ENCODE data around the gene NDFIP1.

Gene NDFIP1

DNA sequence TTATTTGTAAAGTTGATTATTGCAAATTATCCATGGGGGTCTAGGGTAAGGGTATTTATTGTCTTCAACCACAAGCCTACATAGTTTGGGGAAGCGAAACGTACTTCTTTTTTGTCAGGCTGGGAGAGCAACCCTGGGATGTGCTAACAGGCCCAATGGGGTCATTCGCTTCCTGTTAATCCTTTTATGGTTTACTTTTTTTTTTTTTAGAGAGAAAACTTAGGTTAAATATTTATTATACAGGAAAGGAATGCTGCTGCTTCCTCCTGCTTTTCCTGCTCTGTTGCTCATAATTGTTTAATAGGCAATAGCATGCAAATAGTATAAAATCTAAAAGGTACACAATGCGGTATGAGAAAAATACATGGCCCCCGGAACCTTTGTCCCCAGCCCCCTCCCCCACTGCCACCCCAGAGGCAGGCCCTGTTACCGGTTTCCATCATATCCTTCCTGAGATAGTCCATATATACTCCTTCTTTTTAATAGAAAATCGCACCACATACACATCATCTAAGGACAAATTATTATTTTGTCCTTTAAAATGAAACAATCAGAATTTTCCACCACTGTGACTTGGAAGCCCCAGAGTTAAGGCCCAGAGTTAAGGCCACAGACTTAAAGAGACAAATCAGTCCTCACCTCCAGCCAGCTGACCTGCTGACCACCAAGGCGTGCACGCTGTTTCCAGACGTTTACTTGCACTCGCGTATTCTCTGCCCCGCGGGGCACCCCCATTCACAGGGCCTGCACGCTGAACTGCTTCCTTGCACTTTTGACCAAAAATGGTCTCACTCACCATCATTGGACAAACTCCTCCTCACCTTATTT, 83.9 kb downstream of the NDFIP1 start:
- DNase-seq: no peak

DNA sequence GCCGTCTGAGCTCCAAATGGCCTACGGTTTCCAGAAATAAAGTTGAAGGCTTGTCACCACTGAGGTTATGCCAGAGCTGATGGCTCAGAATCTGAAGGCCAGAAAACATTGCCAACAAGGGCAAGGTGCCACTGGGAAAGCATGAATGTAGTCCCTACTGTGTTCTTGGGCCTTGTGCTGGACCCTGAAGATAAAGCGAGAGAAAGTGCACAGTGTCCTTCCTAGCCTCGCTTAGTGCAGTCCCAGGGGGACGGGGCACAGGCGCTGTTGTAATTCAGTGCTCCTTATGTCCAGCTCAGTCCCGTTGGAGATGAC, 84.5 kb downstream of the NDFIP1 start:
- DNase-seq: no peak

DNA sequence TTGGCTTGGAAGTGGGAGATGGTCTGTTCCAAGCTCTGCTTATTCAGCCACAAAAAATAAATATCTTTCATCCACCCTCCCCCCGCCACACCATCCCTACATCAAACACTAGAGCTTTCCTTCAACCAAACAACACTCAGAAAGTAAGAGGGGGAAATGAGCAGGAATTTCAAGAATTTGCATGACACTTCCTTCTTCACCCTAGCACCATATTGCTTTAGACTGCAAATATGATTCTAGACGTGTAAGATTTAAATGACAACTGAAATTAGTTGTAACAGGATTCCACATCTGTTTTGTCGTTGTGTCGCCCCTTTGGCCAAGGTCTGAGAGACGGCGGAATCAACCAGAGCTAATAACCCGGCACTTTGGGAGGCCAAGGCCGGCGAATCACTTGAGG, 88.5 kb downstream of the NDFIP1 start:
- DNase-seq: no peak

DNA sequence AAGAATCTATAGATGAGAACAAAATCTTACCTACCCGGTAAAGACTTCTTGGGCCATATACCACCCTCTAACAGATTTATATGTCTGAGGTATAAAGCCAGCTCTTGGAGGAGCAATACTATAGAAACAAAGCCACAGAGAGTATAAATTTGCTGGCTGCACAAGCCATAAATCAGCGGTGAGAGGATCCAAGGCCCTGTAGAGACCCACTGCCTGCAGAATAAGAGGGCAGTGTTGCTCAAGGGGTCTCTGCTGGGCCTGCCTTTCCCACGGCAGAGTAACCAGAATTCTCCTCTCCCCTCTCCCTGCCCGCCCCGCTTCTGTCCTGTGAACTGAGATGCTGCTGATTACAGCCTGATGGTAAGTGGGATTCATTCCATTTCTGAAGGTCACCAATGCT, 89.2 kb downstream of the NDFIP1 start:
- DNase-seq: no peak

DNA sequence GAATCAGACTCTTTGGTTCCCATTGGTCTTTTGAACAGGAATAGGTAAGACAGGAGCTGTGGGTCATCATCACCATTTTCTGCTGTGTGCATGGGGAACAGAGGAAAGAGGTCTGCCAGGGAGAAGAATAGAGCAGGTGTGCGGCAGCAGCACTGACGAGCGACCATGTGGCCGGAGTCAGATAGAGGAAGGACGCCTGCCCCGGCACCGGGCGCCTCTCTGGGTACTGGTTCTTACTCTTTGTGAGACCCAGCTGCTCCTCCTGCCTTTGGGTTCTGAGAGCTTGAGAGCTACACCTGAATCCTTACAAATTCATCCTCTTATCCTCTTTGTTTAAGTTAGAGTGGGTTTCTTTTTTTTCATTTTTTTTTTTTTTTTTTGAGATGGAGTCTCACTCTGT, 90.8 kb downstream of the NDFIP1 start:
- DNase-seq: no peak

DNA sequence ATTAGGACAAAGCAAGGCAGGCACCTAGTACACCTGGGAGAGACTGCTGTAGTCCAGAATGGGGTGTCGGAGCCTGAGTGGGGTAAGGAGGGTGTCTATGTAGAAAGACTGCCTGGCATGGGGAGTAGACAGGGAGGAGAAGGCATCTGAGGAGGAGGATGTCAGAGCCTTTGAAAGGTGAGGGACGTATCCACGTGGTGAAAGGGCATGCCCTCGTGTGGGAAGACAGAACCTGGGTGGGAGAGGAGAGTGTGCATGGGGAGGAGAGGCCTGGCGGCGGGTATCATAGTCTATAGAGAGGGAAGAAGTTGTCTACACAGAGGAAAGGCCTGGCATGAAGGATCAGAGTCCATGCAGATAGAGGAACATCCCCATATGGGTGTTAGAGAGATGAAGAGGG, 91.8 kb downstream of the NDFIP1 start:
- no peak for DNase-seq

DNA sequence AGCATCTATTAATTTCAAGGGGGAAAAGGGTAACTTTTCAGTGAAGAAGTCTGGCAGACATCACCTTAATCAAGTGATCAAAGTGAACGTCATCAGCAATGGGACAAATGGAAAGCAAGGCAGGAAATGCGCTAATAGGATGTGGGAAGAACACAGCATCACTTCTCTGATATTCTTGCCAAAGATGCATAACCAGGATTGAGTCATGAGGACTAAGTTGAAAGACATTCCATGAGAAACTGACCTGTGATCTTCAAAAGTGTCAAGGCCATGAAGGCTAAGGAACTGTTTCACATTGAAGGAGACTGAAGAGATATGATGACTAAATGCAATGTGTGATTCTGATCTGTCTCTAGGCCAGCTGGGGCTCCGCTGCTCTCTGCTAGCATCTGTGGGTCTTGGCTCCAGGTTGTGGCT, 92.9 kb downstream of the NDFIP1 start:
- DNase-seq: no peak

DNA sequence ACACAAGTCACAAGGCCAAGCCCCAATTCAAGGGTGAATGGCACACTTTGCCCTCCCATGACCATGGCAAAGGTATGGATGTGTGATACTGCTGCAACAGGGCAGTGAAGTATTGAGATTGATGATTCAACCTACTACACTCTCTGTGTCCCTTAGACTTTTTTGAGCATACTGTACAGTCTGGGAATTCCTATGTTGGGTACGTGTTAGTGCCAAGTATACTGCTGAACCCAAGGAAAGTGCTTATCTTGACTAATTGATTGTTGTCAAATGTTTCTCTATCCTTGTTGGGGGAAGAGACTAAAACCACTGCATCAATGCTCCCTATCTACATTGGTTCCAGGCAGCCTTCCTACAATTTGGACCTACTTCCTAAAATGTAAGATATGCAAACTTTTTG, 93.7 kb downstream of the NDFIP1 start:
- DNase-seq: no peak

Measured in activated CD4-positive, alpha-beta T cell treated with anti-CD3 and anti-CD28 coated beads for 1 hour (primary cell).